Mesodermal cell (in vitro differentiated cells): ENCODE results near the gene SUPT3H.
"Not testable (repeated sequence)": the region's sequence is repeated elsewhere in the genome, so short reads cannot be mapped to it uniquely, and the experiment has no call there.

ENCODE experiments used
- H3K27ac ChIP-seq: 2 replicates; pipeline ENCODE4 v1.7.0; 2013; ENCODE audit warnings: mild to moderate bottlenecking, low read depth, low read length, moderate library complexity; ENCODE audit not compliant: severe bottlenecking
- H3K36me3 ChIP-seq: 2 replicates; pipeline ENCODE4 v1.7.1; 2013; ENCODE audit warnings: mild to moderate bottlenecking, low read length, moderate library complexity; ENCODE audit not compliant: control insufficient read depth, insufficient read depth
- H3K4me1 ChIP-seq: one replicate; pipeline ENCODE4 v1.7.1; 2013; ENCODE audit warnings: mild to moderate bottlenecking, low read length; ENCODE audit not compliant: insufficient read depth, control insufficient read depth, poor library complexity, severe bottlenecking
- H3K4me3 ChIP-seq: 2 replicates; pipeline ENCODE4 v1.7.0; 2013; ENCODE audit warnings: low read length, control low read depth, mild to moderate bottlenecking; ENCODE audit not compliant: insufficient read depth, poor library complexity, severe bottlenecking; ENCODE audit errors: extremely low read depth
- H3K9me3 ChIP-seq: 2 replicates; pipeline ENCODE4 v1.7.1; 2013; ENCODE audit warnings: mild to moderate bottlenecking, low read length, moderate library complexity; ENCODE audit not compliant: control insufficient read depth
- WGBS, 2 experiments: methylation state at CpG; one replicate each; pipeline ENCODE4 v1.1.5; 2013; ENCODE audit warnings: missing lambda C conversion rate in 2 of 2; ENCODE audit not compliant: insufficient coverage in 2 of 2; 5-methylcytosine and 5-hydroxymethylcytosine counted together

Gene SUPT3H

DNA sequence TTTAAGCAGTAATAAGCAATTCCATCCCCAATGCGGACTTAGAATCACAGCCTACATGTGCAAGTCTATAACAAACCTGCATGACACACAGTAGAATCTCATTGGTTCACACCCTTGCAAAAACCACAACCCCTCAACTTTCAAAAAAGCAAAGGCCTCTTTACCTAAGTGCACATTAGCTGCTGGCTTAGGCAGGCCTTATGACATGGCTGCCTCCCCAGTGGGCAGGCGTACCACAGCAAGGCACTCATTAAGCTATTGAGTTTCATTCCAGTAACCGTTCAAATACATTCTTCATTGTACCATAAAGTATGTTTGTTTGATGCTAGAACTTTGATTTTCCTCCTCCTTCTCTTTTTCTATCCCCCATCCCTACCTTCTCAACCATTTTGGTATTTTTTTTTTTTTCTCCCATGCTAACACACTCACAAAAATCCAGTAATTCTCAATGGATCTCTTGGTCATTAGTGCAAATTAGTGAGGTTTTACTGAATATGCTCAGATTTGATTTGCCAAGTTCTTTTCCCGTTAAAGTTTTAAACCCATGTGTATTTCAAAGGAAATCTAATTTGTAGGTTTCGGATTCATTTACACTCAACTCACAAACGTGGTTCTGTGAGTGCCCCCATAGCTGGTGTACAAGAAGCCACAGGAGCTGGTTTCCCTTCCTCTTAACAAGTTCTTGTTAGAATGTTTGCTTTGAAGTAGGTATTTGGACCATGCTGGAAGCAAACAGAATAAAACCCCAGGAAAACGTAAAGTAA, 510.0 kb downstream of the SUPT3H start:
- H3K4me1 ChIP-seq: no peaks in the 10 kb centered on the region
- no peak overlapping the region for H3K4me3 ChIP-seq
- 91 to 94% methylated on average over 1 to 4 of the region's 7 CpGs for WGBS, 2 experiments
- H3K9me3 ChIP-seq: peaks cover 8% of the 10 kb centered on the region
- H3K36me3 ChIP-seq: no peaks in the 10 kb centered on the region
- no peak overlapping the region for H3K27ac ChIP-seq

DNA sequence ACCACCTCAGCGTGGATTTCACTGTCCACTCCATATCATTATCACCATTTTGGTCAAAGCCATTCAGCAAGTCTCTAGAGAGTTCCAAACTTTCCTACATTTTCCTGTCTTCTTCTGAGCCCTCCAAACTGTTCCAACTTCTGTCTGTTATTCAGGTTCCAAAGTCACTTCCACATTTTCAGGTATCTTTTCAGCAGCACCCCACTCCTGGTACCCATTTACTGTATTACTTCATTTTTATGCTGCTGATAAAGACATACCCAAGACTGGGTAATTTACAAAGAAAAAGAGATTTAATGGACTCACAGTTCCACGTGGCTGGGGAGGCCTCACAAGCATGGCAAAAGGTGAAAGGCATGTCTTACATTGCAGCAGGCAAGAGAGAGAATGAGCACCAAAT, 512.5 kb downstream of the SUPT3H start:
- 96 to 100% methylated on average over 2 of the region's 2 CpGs for WGBS, 2 experiments
- not testable (repeated sequence) for H3K27ac ChIP-seq, H3K4me1 ChIP-seq, H3K36me3 ChIP-seq, H3K4me3 ChIP-seq, H3K9me3 ChIP-seq

DNA sequence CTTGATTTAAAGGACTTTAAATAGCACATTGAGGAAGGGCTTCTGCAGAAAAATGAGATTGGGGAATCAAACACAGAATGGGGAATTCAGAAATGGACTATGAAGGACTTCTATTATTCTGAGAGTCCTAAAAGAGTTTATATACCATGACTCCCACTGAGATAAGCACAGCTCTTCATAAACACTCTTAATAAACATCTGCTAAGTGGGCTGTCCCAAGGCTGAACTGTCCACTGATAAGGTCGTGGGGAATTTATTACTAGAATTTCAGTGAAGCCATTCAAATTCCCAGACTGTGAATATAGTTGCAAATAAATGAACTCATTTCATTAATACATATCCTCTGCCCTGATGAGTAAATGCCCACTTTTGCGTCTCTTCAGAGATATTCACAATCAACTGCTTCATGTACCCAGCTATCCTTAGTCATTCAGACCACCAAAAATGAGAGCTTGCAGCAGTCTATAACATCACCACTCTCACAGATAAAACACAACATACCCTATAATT, 517.8 kb downstream of the SUPT3H start:
- no peak overlapping the region for H3K27ac ChIP-seq
- H3K9me3 ChIP-seq: peaks cover 3% of the 10 kb centered on the region
- H3K36me3 ChIP-seq: no peaks in the 10 kb centered on the region
- peaks cover 4% of the 10 kb centered on the region for H3K4me1 ChIP-seq
- no peak overlapping the region for H3K4me3 ChIP-seq
- WGBS, 2 experiments: 88 to 90% methylated on average over 1 to 2 of the region's 2 CpGs

DNA sequence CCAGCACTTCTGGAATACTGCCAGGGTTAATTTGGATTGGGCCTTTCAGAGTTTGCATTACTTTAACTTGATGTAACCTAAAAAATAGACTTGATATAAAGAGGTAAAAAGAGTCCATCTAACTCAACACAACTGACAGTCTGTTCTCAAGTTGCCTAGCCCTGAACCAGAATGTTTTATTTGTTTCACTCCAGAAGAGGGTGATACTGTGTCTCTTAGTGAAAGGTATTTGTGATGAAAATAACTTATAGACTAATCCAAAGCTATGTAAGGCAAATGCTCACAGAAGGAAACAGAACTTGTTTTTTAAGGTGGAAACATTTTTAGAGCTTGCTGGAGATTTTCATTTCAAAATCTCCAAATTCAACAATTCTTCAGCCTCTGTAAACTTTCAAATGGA, 518.7 kb downstream of the SUPT3H start:
- peaks cover 6% of the 10 kb centered on the region for H3K4me1 ChIP-seq

DNA sequence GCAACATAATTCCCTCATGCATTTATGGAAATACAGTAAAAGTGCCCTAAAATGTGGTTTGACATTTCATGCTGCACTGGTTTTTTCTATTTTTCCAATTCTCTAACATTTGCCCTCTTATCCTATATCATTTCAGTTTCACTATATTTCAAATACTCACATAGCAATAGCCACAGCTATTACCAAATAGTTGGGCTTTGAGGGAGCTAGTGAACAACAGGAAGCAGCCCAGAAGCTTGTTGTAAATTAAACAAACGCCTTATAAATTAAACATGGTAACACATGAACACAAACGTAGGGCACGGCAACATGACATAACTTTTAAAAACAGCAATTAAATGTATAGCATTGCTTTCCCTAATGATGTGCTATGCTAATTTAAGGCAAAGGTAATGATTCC, 521.3 kb downstream of the SUPT3H start:
- Histone ChIP-seq H3K36me3 (no peaks in the 10 kb centered on the region), H3K9me3 (no peaks in the 10 kb centered on the region), H3K4me3 (no peak overlapping the region), H3K4me1 (peaks cover 6% of the 10 kb centered on the region), H3K27ac (no peak overlapping the region)
- WGBS, 2 experiments: 100% methylated on average over 1 of the region's 3 CpGs; no CpG with 5 or more reads in 1 of the 2 experiments

More for the DNA sequence above, 518.7 kb downstream of the SUPT3H start:
- Histone ChIP-seq H3K27ac (no peak overlapping the region), H3K36me3 (no peaks in the 10 kb centered on the region), H3K4me3 (no peak overlapping the region), H3K9me3 (no peaks in the 10 kb centered on the region)

DNA sequence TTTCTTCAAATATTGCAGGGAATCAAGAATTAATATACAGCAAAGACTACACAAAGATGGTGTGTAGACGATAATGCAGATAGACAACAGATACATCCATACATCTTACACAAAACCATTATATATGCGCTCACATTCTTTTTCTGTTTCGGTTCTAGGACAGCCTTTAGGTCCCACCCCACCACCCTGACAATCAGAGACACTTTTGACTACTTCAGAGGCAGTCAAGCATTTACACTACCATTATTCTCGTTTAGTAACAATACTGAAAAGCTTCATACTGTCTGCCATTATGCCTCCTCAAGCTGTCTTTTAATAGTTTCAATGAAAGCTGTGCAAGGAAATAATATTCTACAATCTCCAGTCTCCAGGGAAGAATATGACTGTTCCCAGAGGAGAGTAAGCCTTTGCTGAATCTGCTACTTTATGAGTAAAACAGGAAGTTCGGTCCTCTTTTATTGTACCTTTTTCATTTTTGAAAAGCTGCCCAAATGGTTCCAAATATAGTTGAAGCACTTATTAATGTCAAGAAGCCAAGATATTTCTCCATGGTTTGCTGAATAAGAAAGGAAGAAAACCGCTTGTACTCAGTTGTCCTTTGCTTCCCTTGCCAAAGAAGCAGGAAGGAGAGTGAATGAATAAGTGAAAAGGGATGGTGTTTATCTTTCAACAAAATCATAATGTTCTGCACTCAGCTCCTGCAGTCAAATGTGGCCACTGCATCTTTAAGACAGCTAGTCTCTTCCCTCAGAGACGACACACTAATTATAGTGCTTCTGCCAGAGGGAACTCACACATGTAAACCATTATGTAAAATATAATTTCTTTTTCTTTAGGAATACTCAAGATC, 521.9 kb downstream of the SUPT3H start:
- Histone ChIP-seq H3K36me3 (no peaks in the 10 kb centered on the region), H3K27ac (no peak overlapping the region), H3K4me3 (no peak overlapping the region), H3K9me3 (no peaks in the 10 kb centered on the region), H3K4me1 (peaks cover 6% of the 10 kb centered on the region)
- 82 to 91% methylated on average over 3 of the region's 7 CpGs for WGBS, 2 experiments

DNA sequence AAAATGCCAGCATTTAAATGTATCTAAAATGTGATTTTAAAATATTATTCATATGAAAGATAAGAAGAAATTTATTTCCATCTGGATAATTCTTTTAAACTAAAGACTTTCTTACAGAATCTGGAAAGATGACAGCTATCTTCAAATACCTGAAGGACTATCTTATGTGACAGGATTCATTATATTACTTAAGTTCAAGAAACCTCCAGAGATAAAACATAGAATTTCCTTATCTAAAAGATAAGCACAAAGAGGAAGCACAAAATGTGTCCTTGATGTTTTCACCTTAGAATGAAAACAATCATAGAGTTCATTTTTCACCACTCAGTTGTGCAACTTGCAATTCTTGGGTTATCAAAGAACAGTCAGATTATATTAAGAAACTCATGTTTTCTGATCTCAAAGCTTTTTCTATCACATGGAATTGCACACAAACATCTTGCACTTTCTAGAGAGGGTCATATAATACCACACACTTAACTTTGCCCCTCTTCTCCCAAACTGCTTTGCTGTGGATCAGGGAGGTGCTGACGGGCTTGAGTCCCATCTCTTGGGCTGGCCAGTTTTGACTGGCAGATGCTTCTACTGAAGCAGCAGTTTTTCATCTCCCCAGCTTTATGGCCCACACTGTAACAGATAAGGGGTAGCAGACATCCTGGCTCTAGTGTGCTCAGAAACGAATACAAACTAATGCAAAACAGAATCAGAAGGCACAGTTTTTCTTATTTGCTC, 522.9 kb downstream of the SUPT3H start:
- Histone ChIP-seq H3K36me3 (no peaks in the 10 kb centered on the region), H3K4me3 (no peak overlapping the region), H3K27ac (no peak overlapping the region), H3K4me1 (peaks cover 6% of the 10 kb centered on the region), H3K9me3 (no peaks in the 10 kb centered on the region)
- 93 to 94% methylated on average over 2 of the region's 2 CpGs for WGBS, 2 experiments

DNA sequence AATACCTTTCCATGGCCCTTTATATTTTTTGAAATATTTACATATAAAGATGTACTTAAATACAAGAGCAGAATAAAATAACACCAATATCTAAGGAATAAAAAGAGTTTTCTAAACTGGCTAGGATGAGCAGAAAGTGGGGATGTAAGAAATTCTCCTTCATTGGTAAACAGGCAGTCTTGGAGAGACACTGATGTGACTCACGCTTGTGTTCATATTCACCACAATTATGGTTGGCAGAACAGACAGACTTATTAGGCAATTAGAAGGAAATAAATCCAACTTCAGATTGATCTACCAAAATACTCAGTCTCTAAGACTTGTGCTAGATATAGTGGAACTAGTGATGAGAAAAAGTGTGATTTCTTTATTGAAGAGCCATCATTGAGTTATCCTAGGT, 526.6 kb downstream of the SUPT3H start:
- no peak overlapping the region for H3K4me3 ChIP-seq
- WGBS, 2 experiments: 100% methylated on average over 1 of the region's 1 CpG
- H3K27ac ChIP-seq: no peak overlapping the region

DNA sequence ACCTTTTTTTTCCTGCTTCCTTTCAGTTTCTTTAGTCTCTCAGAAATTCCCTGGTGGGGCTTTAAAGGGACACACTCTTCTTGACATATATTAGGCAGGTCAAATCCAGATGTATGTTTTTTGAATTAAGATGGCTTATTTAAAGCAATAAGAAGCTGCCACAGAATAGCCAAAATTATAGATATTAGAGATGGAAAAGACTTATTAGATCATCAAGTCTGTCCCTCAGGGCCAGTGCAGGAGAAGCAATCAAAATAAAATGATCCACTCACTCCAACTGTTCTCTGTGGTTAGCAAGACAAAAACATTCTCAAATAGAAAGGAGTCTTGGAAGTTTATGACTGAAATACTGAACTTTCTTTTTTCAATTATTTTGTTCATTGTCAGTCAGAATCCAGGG, 527.4 kb downstream of the SUPT3H start:
- no peak overlapping the region for H3K27ac ChIP-seq
- no peaks in the 10 kb centered on the region for H3K9me3 ChIP-seq
- H3K4me1 ChIP-seq: peaks cover 5% of the 10 kb centered on the region
- no peaks in the 10 kb centered on the region for H3K36me3 ChIP-seq
- H3K4me3 ChIP-seq: no peak overlapping the region

More for the DNA sequence above, 526.6 kb downstream of the SUPT3H start:
- Histone ChIP-seq H3K9me3 (no peaks in the 10 kb centered on the region), H3K36me3 (no peaks in the 10 kb centered on the region), H3K4me1 (peaks cover 6% of the 10 kb centered on the region)

DNA sequence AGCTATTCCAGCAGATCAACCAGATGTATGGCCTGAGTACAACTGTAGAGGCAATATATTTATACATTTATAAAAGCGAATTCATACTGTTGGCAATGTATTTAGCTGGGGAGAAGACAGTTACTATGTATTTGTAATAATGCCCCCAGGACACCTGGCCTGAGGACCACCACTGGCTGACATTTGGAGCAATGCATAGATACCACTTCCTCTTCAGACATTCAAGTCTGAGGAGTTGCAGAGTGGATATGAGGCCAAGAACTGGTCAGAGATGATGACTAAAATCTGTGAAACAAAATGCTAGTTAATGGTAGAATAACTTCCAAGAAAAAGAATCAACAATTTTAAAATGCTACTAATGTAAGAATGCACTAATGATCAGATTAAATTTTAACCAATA, 527.9 kb downstream of the SUPT3H start:
- Histone ChIP-seq H3K9me3 (no peaks in the 10 kb centered on the region), H3K36me3 (no peaks in the 10 kb centered on the region), H3K4me3 (no peak overlapping the region), H3K27ac (no peak overlapping the region), H3K4me1 (peaks cover under 1% of the 10 kb centered on the region)
- no CpG with 5 or more reads among the region's 1 CpG for WGBS, 2 experiments
